ENCODE results near the gene FAHD1.
"Not testable (repeated sequence)": the region's sequence is repeated elsewhere in the genome, so short reads cannot be mapped to it uniquely, and the experiment has no call there.

The FAHD1 gene

GRCh38 chr16:1789643-1790045, 37.4 kb upstream of the FAHD1 start:
- DNase-seq (no peak), ATAC-seq (no peak)

GRCh38 chr16:1790261-1790610, 36.8 kb upstream of the FAHD1 start:
- no peak for ATAC-seq
- no peak for DNase-seq

- DNase-seq (no peak), ATAC-seq (no peak)
Measured at GRCh38 chr16:1790611-1791255, 36.3 kb upstream of the FAHD1 start.

DNA sequence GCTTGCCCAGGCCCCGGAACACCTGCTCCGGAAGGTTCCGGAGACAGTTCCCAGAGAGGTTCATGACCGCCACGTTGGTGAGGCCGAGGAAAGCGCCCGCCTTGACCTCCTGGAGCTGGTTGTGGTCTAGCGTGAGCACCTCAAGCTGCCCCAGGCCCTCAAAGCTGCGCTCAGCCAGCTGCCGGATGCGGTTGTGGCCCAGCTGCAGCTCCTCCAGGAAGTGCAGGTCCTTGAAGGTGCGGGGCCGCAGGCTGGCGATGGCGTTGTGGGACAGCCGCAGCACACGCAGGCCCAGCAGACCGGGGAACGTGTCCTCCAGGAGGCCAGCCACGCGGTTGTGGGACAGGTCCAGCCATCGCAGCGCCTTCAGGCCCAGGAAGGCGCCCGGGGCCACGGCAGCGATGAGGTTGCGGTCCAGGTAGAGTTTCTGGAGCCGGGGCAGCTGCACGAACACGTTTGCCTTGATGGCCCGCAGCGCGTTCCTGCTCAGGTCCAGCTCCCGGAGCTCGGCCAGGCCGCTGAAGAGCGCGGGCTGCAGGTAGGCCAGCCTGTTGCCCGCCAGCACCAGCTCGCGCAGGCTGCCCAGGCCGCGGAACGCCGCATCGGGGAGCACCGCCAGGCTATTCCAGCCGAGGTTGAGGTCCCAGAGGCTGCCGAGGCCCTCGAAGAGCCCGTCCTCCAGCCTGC, 35.6 kb upstream of the FAHD1 start:
- ATAC-seq (no peak), DNase-seq (no peak)

DNA sequence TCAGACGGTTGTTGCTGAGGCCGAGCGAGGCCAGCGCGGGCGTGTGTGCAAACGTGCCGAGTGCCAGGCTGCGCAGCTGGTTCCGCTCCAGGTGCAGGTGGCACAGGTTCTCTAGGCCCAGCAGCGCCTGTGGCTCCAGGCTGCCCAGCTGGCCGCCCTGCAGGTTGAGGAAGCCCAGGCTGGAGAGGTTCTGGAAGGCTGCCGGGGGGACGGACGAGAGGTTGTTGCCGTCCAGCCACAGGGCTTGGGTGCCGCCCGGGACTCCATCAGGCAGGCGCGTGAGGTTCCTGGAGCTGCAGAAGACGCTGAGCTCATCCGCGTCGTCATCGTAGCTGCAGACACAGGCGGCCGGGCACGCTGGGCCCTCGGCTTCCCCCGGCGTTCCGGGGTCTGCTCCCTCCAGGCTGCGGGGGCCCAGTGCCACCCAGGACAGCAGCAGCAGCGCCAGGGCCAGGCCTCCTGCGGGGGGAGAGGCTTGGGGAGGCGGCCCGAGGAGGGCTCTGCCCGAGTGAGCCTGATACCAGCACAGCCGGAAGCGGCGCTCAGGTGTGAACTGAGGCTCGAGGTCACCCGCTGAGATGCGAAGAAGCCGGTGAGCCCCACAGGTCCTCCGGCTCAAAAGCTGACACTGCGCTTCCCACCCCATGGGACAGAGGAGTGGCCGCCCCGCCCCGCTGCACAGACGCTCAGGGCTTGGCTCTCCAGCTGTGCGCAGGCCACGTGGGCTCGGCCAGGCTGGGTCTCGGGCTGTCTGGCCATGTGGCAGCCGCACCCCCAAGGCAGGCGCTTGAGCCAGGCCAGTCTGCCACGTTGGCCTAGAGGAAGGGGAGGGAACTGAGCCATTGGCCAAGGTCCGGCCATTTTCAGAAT, 34.8 kb upstream of the FAHD1 start:
- ATAC-seq = no peak
- no peak for DNase-seq

DNA sequence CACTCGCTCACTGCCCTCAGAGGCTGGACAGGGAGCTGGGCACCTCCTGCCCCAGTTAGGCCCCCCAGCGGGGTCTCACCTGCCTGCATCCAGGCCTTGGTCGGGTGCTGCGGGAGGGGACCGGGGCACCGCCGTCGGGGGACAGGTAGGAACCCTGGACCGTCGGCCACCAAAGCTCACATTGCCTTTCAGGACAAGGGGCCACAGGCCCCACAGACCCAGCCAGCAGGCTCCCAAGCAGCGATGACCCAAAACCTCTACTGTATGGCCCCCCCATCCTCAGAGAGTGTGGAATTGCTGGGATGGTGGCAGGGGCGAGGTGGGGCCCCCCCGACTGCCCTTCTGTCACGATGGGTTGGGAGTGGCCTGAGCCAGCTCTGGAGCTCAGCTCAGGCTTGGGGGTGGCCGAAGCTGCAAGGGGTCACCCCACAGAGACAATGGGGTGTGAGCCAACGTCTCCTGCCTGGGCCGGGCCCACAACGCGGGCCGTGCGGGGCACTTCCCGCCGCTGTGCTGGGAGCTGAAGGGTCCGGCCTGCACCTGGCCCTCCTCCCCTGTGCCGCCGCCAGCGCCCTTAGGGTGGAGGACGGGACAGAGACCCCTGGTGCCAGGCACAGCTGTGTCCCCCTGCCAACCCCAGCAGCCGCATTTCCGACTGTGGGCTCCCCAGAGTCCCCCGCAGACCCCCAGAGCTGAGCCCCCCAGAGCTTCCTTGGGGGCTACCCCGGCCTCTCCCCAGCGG, 34.0 kb upstream of the FAHD1 start:
- DNase-seq (no peak), ATAC-seq (no peak)

GRCh38 chr16:1793578-1794220, 33.3 kb upstream of the FAHD1 start, which contains the start of gene IGFALS:
TSS of gene IGFALS (minus strand) at chr16:1793705. CDS start at chr16:1793652, 53 bp downstream.
- no peak for ATAC-seq

GRCh38 chr16:1794221-1794871, 32.7 kb upstream of the FAHD1 start:
- DNase-seq (no peak), ATAC-seq (no peak)

More at GRCh38 chr16:1793578-1794220, 33.3 kb upstream of the FAHD1 start, which contains the start of gene IGFALS:
- no peak for DNase-seq

DNA sequence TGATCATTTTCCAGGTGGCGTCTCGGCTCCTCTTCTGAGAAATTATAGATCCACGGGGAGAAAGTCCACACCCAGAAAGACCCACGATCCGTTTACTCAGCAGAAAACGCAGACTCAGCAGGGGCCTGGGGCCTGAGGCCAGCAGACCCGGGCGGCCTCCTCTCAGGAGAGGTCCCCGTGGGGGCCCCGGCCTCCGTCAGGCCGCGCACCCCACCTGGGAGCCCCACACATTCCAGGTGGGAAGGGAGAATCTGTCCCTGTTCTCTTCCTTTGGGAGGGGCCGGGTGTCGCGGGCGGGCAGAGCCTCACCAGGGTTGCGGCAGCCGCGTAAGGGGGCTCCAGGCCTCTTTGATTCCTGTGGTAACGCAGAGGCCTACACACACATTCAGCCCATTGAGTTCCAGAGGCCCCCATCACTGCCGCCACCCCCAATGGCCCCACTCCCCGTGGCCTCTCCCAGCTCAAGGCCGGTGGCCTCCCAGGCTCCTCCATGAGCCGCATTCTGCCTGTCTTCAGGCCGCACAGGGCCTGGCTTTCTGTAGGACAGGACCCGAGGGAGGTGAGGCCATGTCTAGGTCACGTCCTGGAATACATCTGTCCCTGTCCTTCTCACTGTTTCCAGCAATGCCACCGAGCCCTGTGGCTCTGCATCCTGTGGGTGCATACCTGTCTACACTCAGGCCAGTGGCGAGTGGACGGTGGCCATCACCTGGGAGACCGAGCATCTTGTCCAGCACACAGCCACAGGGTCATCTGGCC, 31.9 kb upstream of the FAHD1 start:
- ATAC-seq (no peak), DNase-seq (no peak)

DNA sequence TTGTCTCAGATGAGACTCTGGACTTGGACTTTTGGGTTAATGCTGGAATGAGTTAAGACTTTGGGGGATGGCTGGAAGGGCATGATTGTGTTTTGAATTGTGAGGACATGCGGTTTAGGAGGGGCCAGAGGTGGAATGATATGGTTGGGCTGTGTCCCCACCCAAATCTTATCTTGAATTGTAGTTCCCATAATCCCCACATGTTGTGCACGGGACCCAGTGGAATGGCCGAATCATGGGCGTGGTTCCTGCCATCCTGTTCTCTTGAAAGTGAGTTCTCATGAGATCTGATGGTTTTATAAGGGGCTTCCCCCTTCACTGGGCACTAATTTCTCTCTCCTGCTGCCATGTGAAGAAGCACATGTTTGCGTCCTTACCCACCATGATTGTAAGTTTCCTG, 27.7 kb upstream of the FAHD1 start:
- not testable (repeated sequence) for ATAC-seq

GRCh38 chr16:1800701-1801100, 26.3 kb upstream of the FAHD1 start:
- ATAC-seq = no peak
- no peak for DNase-seq

More for the DNA sequence above, 27.7 kb upstream of the FAHD1 start:
- not testable (repeated sequence) for DNase-seq

DNA sequence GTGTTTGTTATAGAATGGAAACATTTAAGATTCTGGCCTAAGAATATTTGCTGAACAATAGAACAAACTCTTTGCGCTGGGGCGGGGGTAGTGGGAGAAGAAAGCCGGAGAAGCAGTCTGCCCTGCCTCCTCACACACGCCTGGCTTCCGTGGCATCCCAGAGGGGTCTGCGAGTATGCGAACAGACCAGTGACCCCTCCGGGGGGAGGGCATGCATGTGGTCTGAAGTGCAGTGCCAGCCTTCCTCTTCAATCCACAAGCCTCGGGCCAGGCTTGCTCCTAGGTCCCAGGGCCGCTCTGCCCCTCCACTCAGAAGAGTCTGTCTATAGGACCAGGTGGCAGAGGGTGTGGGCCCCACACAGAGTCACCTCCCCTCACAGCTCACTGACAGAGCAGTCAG, 19.4 kb upstream of the FAHD1 start:
- DNase-seq (no peak), ATAC-seq (no peak)

GRCh38 chr16:1808691-1809090, 18.3 kb upstream of the FAHD1 start:
- no peak for DNase-seq

GRCh38 chr16:1809281-1809801, 17.7 kb upstream of the FAHD1 start:
- ATAC-seq = no peak
- DNase-seq = no peak

More at GRCh38 chr16:1808691-1809090, 18.3 kb upstream of the FAHD1 start:
- ATAC-seq = no peak

GRCh38 chr16:1810106-1810505, 16.9 kb upstream of the FAHD1 start:
- DNase-seq (no peak), ATAC-seq (peak; percentile 10)

GRCh38 chr16:1810536-1810935, 16.5 kb upstream of the FAHD1 start:
- DNase-seq = no peak
- no peak for ATAC-seq

GRCh38 chr16:1812732-1813163, 14.3 kb upstream of the FAHD1 start:
- DNase-seq (peak; percentile 67), ATAC-seq (peak; percentile 75)

- ATAC-seq = no peak
Measured at GRCh38 chr16:1815461-1815860, 11.5 kb upstream of the FAHD1 start.

DNA sequence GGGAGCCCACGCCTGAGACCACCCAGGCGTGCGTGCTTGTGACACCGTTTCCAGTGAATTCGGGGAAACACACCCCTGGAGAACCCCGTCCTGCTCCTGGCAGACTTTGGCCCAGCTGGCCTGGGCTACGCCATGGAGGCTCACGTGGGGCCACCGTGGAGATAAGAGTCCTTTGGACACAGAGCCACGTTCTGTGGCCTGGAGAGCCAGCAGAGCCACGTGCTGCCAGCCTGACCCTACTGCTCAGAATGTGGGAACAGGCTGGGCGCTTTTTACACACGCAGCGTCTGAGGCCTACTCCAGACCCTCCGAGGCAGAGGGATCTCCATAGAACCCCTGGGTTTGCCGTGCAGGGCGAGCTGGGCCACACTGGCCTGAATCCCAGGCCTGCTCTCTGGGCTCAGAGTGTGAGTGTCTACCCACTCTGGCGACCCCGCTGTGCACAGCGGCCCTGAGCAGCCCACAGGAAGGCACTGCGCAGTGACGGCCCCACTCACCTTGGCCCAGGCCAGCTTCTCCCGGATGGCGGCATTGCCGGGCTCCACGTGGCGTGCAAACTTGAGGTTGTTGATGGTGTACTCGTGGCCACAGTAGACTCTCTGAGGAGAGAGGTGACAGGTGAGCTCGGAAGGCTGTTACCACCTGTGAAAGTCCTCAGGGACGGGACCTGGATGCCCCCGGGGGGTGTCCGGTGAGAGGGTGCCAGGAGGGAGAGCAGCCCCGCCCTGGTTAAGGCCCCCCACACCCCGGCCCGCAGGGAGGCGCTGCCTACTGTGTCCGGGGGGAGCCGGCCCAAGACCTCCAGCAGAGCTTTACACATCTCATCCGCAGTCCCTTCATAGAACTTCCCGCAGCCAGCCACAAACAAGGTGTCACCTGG, 10.4 kb upstream of the FAHD1 start:
- DNase-seq (no peak), ATAC-seq (no peak)

More at GRCh38 chr16:1815461-1815860, 11.5 kb upstream of the FAHD1 start:
- no peak for DNase-seq
